HepG2 (cell line): ENCODE data around the gene MAGI1. TPM values are rescaled to one million over a fixed set of nuclear protein-coding genes. Genes with fewer than 3 reads are reported as not detected.

Source experiments
- ATAC-seq: fragments of 200-7000 bp; cut with Tn5 transposase; 3 replicates; pipeline ENCODE4 v1.9.1; 2020; ENCODE audit warnings: mild to moderate bottlenecking, moderate library complexity
- BruUV-seq: library from RNA; stranded (reverse); fragments of 400-500 nt; replicated peaks from 2 replicates; lab custom pipeline; 2021; lab: Mats Ljungman, UMichigan
- CTCF ChIA-PET: fragments of 300-600 bp; formaldehyde crosslinking; extraction: SDS; loops from one replicate; lab custom pipeline; 2021; ENCODE audit warnings: low total read pairs, inconsistent platforms, low intra/inter-chr PET ratio; lab: Yijun Ruan, JAX
- POLR2A ChIA-PET: fragments of 350-600 bp; sonication (Branson Sonifier 250); formaldehyde crosslinking; loops from one replicate; lab custom pipeline; 2020; ENCODE audit warnings: antibody characterized with exemption, inconsistent platforms; lab: Yijun Ruan, JAX
- DNase-seq: peaks from one replicate; pipeline ENCODE4 v3.0.0-alpha.2; 2015; ENCODE audit warnings: low spot score
- FAIRE-seq: peaks from 3 replicates; lab custom pipeline; 2011; peaks lifted over from hg19 to GRCh38; lab: Jason Lieb, UNC
- H2AFZ ChIP-seq: one replicate; pipeline ENCODE4 v1.6.1; 2011; ENCODE audit warnings: low read length, inconsistent platforms
- H3K27ac ChIP-seq: fragments of 300-600 bp; 3 replicates; pipeline ENCODE4 v1.8.0; 2011; ENCODE audit warnings: mixed run types, mild to moderate bottlenecking, mixed read lengths, low read length, inconsistent platforms; ENCODE audit not compliant: insufficient read depth; ENCODE audit errors: extremely low read length
- H3K27me3 ChIP-seq, 2 experiments: fragments of 200-600 bp in 1 of 2; 2 replicates in 1 of 2; 3 replicates in 1 of 2; pipeline versions ENCODE4 v1.6.0 to v1.8.0; 2011; ENCODE audit warnings: low read length in 2 of 2, mild to moderate bottlenecking in 2 of 2, moderate library complexity in 2 of 2, inconsistent platforms in 1 of 2; ENCODE audit not compliant: insufficient read depth in 2 of 2, control insufficient read depth in 1 of 2
- H3K36me3 ChIP-seq, 2 experiments: fragments of 200-600 bp in 1 of 2; replicated peaks in 1 of 2; 2 replicates in 1 of 2; 3 replicates in 1 of 2; pipeline versions ENCODE4 v1.5.1 to v1.8.0; 2011; ENCODE audit warnings: low read length in 2 of 2, inconsistent platforms in 1 of 2; ENCODE audit not compliant: insufficient read depth in 2 of 2, control insufficient read depth in 1 of 2
- H3K4me1 ChIP-seq: 2 replicates; pipeline ENCODE4 v1.5.1; 2012; ENCODE audit warnings: low read length, inconsistent platforms; ENCODE audit not compliant: insufficient read depth
- H3K4me2 ChIP-seq: 2 replicates; pipeline ENCODE4 v1.6.0; 2011; ENCODE audit warnings: low read depth, low read length, inconsistent platforms
- H3K4me3 ChIP-seq, 3 experiments: fragments of 200-600 bp in 1 of 3; sonication (generic), shearing (Covaris generic) in 1 of 3; replicated peaks in 1 of 3; 2 replicates each; pipeline ENCODE4 v1.5.1; 2011 to 2016; ENCODE audit warnings: low read length in 3 of 3, inconsistent platforms in 2 of 3, low read depth in 2 of 3, mild to moderate bottlenecking in 2 of 3, control low read depth in 1 of 3, mixed read lengths in 1 of 3; ENCODE audit not compliant: insufficient read depth in 1 of 3
- H3K79me2 ChIP-seq: one replicate; pipeline ENCODE4 v1.6.1; 2011; ENCODE audit warnings: low read length, inconsistent platforms; ENCODE audit not compliant: insufficient read depth
- H3K9ac ChIP-seq: 2 replicates; pipeline ENCODE4 v1.6.0; 2011; ENCODE audit warnings: mild to moderate bottlenecking, low read depth, low read length, inconsistent platforms; ENCODE audit not compliant: insufficient read depth
- H3K9me3 ChIP-seq: 2 replicates; pipeline ENCODE4 v1.5.1; 2012; ENCODE audit warnings: mild to moderate bottlenecking, low read length
- H4K20me1 ChIP-seq: 2 replicates; pipeline ENCODE4 v1.6.0; 2011; ENCODE audit warnings: inconsistent platforms, mild to moderate bottlenecking, low read length, moderate library complexity; ENCODE audit not compliant: insufficient read depth
- ATF7 ChIP-seq, 2 experiments: fragments of 450-650 bp in 1 of 2; sonication (generic) in 1 of 2; formaldehyde crosslinking in 1 of 2; IDR thresholded peaks; 2 replicates each; pipeline versions ENCODE4 v1.4.0 to v1.6.1; 2016 to 2020; ENCODE audit warnings: antibody characterized with exemption in 1 of 2, mild to moderate bottlenecking in 1 of 2, missing genetic modification reagents in 1 of 2
- DBP ChIP-seq: sonication (generic); formaldehyde crosslinking; IDR thresholded peaks from 2 replicates; pipeline ENCODE4 v1.4.0; 2020; ENCODE audit warnings: missing genetic modification reagents; ENCODE audit errors: not compliant biosample characterization
- GATAD1 ChIP-seq: IDR thresholded peaks from 2 replicates; pipeline ENCODE4 v1.6.1; 2016; ENCODE audit warnings: missing genetic modification reagents, missing compliant biosample characterization
- GLMP ChIP-seq: sonication (generic); formaldehyde crosslinking; IDR thresholded peaks from 2 replicates; pipeline ENCODE4 v1.9.0; 2021; ENCODE audit warnings: missing genetic modification reagents, mild to moderate bottlenecking, borderline replicate concordance
- HNF4A ChIP-seq: sonication (generic); formaldehyde crosslinking; IDR thresholded peaks from 2 replicates; pipeline ENCODE4 v1.4.0; 2020; ENCODE audit warnings: missing genetic modification reagents
- HOMEZ ChIP-seq: IDR thresholded peaks from 2 replicates; pipeline ENCODE4 v1.6.1; 2016; ENCODE audit warnings: low read depth
- IKZF4 ChIP-seq: sonication (generic); formaldehyde crosslinking; IDR thresholded peaks from 2 replicates; pipeline ENCODE4 v1.5.1; 2020; ENCODE audit warnings: borderline replicate concordance, mild to moderate bottlenecking, low read depth, missing genetic modification reagents; ENCODE audit errors: not compliant biosample characterization
- IKZF5 ChIP-seq: IDR thresholded peaks from 2 replicates; pipeline ENCODE4 v1.6.1; 2018; ENCODE audit warnings: missing genetic modification reagents, mild to moderate bottlenecking, missing compliant biosample characterization
- KLF12 ChIP-seq: sonication (generic); formaldehyde crosslinking; IDR thresholded peaks from 2 replicates; pipeline ENCODE4 v1.4.0; 2020; ENCODE audit warnings: missing genetic modification reagents, borderline replicate concordance
- NFE2L2 ChIP-seq: fragments of 150-350 bp; IDR thresholded peaks from 2 replicates; pipeline ENCODE4 v1.6.1; 2014; ENCODE audit warnings: low read length
- RFX3 ChIP-seq: IDR thresholded peaks from 2 replicates; pipeline ENCODE4 v1.6.1; 2016; ENCODE audit warnings: missing biosample characterization, missing genetic modification reagents
- TGIF2 ChIP-seq: IDR thresholded peaks from 2 replicates; pipeline ENCODE4 v1.6.1; 2016; ENCODE audit warnings: control low read depth, missing compliant biosample characterization
- ZNF121 ChIP-seq: sonication (generic); formaldehyde crosslinking; IDR thresholded peaks from 2 replicates; pipeline ENCODE4 v1.5.0; 2020; ENCODE audit warnings: mild to moderate bottlenecking, missing genetic modification reagents
- ZNF225 ChIP-seq: sonication (generic); formaldehyde crosslinking; IDR thresholded peaks from 2 replicates; pipeline ENCODE4 v1.4.0; 2020; ENCODE audit warnings: mild to moderate bottlenecking, missing genetic modification reagents
- ZNF503 ChIP-seq: sonication (generic); formaldehyde crosslinking; IDR thresholded peaks from 2 replicates; pipeline ENCODE4 v1.4.0; 2020; ENCODE audit warnings: missing genetic modification reagents
- ZNF589 ChIP-seq: sonication (generic); formaldehyde crosslinking; conservative IDR thresholded peaks from 2 replicates; pipeline ENCODE4 v1.8.0; 2022; ENCODE audit warnings: mild to moderate bottlenecking, moderate library complexity, missing genetic modification reagents
- WGBS: methylation state at CpG from one replicate; pipeline ENCODE4 v1.1.6; 2017; ENCODE audit warnings: low lambda C conversion rate; 5-methylcytosine and 5-hydroxymethylcytosine counted together
- in situ Hi-C: cut with HindIII; loops from 2 replicates; pipeline ENCODE4 v1.10.0; 2017; ENCODE audit warnings: low pct_unique_long_range_greater_than_20kb; ENCODE audit not compliant: extremely low pct_ligation_motif_present
- intact Hi-C: fragments of 100-400 bp; cut with micrococcal nuclease; formaldehyde crosslinking; loops from one replicate; pipeline ENCODE4 v1.10.0; 2022; ENCODE audit not compliant: unreplicated experiment
- polyA plus RNA-seq, 8 experiments: library from polyadenylated mRNA; depleted of rRNA in 3 of 8; stranded (reverse) in 7 of 8; unstranded in 1 of 8; fragments of >200 nt; fragmentation: Illumina TruSeq in 4 of 8; extraction: Trizol in 4 of 8; gene quantifications; 2 replicates each; pipeline versions ENCODE4 v1.2.1 to v1.2.3, GENCODE V29; 2011 to 2016; ENCODE audit warnings: low read depth in 4 of 8, missing spikeins in 1 of 8, mixed read lengths in 1 of 8; ENCODE audit not compliant: insufficient read depth in 1 of 8
- total RNA-seq, 5 experiments: library from RNA; depleted of rRNA; stranded (reverse); fragments of >200 nt; fragmentation: Illumina TruSeq; extraction: Trizol; gene quantifications; 2 replicates each; pipeline ENCODE4 v1.2.3, GENCODE V29; 2016; ENCODE audit warnings: low read depth in 1 of 5

The MAGI1 gene
- total and polyA plus RNA-seq, 2 of the 13 experiments (the other 11 are each of a cell fraction or from before 2014, with no cell fraction given), result 22.2 to 26.0 TPM

GRCh38 chr3:65967451-65967850, 71.3 kb downstream of the MAGI1 start:
- BruUV-seq, result no TSS peak
- 0 out of 2 replicates have a peak, but pooled peaks cover 8% of the 10 kb centered on the region for H4K20me1 ChIP-seq
- H3K27me3 ChIP-seq, result no peaks in the 10 kb centered on the region
- H3K79me2 ChIP-seq, result peaks cover 72% of the 10 kb centered on the region
- no peak overlapping the region for H2AFZ ChIP-seq
- POLR2A ChIA-PET, result no interaction called here
- 98% methylated on average over 3 of the region's 3 CpGs for WGBS
- no peak overlapping the region for H3K4me2 ChIP-seq
- in situ Hi-C loops (no loop called here), intact Hi-C loops (no loop called here)
- no peak for DNase-seq
- H3K9me3 ChIP-seq, result no peaks in the 10 kb centered on the region
- FAIRE-seq, result no peak
- no peak overlapping the region for H3K4me3 ChIP-seq
- H3K4me1 ChIP-seq, result peaks cover 38% of the 10 kb centered on the region
- TF ChIP-seq GATAD1 (CRISPR knock-in tag) (no peak), ZNF589 (CRISPR knock-in tag) (no peak), DBP (CRISPR knock-in tag) (no peak), NFE2L2 (no peak), KLF12 (CRISPR knock-in tag) (no peak), IKZF4 (CRISPR knock-in tag) (no peak), ZNF225 (CRISPR knock-in tag) (no peak), HOMEZ (CRISPR knock-in tag) (no peak), GLMP (CRISPR knock-in tag) (no peak), TGIF2 (CRISPR knock-in tag) (no peak), ZNF121 (CRISPR knock-in tag) (no peak), IKZF5 (CRISPR knock-in tag) (no peak), HNF4A (CRISPR knock-in tag) (no peak), ATF7 (IDR thresholded peaks at IDR 0.05) (no peak), ATF7 (CRISPR knock-in tag; IDR thresholded peaks at IDR 0.05) (no peak), RFX3 (CRISPR knock-in tag) (no peak), ZNF503 (CRISPR knock-in tag) (no peak)
- TF ChIP-seq, all 625 proteins: peak for 0
- no peak for ATAC-seq
- CTCF ChIA-PET, result no interaction called here
- Histone ChIP-seq H3K27ac (no peak overlapping the region), H3K36me3 (no peaks in the 10 kb centered on the region; a peak in 1 of 5 replicates), H3K9ac (no peak overlapping the region)
